ENCODE measurements around the gene FIGN.

GRCh38 chr2:163659224-163659623 lies 76.6 kb downstream of the FIGN start:
- TF ChIP-seq RAD21 (IDR thresholded peaks at IDR 0.05 in 1 of 2, conservative IDR thresholded peaks at IDR 0.05 in 1 of 2; ENCODE audit: low read depth in 2 of 2, low read length in 2 of 2) (no peak), CTCF (IDR thresholded peaks at IDR 0.05; ENCODE audit: control extremely low read depth in 1 of 3, insufficient read depth in 1 of 3, low read depth in 1 of 3, low read length in 3 of 3) (no peak), BACH1 (IDR thresholded peaks at IDR 0.05; ENCODE audit: low read length) (no peak), TAF1 (IDR thresholded peaks at IDR 0.05; ENCODE audit: low read depth, low read length) (no peak), EZH2 (IDR thresholded peaks at IDR 0.05; ENCODE audit: low read depth, low read length, severe bottlenecking) (no peak), CHD1 (IDR thresholded peaks at IDR 0.05; ENCODE audit: low read depth, low read length) (no peak), SP1 (IDR thresholded peaks at IDR 0.05; ENCODE audit: low read depth, low read length) (no peak), GABPA (IDR thresholded peaks at IDR 0.05; ENCODE audit: borderline replicate concordance, insufficient read depth, low read length) (no peak), POLR2A (IDR thresholded peaks at IDR 0.05; ENCODE audit: control extremely low read depth in 1 of 2, low read depth in 2 of 2, low read length in 2 of 2) (no peak), EGR1 (IDR thresholded peaks at IDR 0.05; ENCODE audit: borderline replicate concordance, low read depth, low read length) (no peak), TEAD4 (IDR thresholded peaks at IDR 0.05; ENCODE audit: low read depth, low read length) (no peak), USF2 (IDR thresholded peaks at IDR 0.05; ENCODE audit: low read length) (no peak)

Measured in H1 (cell line).